NCI-H128 (cell line): ENCODE data around the gene MAGIX.
A peak's percentile ranks its signal among the peaks of the same experiment; 100 is the strongest.
"Not testable (repeated sequence)": the region's sequence is repeated elsewhere in the genome, so short reads cannot be mapped to it uniquely, and the experiment has no call there.

ENCODE experiments used
- DNase-seq: peaks from one replicate; lab custom pipeline; 2025; ENCODE audit not compliant: unreplicated experiment; lab: John Stamatoyannopoulos, UW

MAGIX gene

DNA sequence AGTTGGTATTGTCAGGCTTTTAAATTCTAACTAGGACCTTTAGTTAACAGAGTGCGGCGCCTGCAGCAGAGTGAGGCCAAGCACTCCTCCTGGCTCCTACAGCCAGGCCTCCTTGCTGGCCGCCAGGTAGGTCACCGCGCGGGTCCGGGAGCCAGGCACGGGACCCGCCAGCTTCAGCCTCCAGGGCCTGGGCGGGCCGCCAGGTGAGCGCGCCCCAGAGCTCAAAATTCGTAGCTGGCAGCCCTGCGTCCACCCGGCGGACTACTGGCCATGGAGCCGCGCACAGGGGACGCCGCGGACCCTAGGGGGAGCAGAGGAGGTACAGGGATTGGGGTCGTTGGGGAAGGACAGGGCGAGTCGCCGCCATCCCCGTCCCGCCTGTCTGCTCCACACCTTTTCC is at the start of gene MAGIX:
Gene MAGIX, plus strand, starts transcription at position 139 of the 400 bp plus-strand sequence. Its CDS starts 132 bp downstream, at position 271.
- no peak for DNase-seq

GRCh38 chrX:49116076-49116475 is 46.5 kb upstream of the MAGIX start:
- DNase-seq, result no peak

DNA sequence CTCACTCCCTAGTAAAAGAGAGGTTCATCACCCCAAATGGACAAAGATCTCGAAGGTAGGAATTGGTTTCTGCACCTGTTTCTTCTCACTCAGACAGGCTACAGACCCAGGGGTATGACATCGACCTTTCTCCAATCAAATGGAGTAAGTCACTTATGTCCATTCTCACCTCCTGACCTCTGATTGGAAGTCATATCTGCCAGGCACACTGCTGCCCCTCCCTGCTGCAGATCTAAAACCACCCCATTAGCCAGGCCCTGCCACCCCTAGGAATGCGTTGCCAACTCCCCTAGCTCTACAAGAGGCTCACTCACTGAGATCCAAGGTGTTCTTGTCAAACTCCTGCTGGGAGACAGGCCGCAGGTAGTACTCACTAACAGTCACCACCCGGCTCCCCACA is 45.8 kb upstream of the MAGIX start:
- no peak for DNase-seq

- no peak for DNase-seq
Measured at GRCh38 chrX:49117581-49117980, 45.0 kb upstream of the MAGIX start.

- no peak for DNase-seq
Measured at GRCh38 chrX:49120091-49120490, 42.5 kb upstream of the MAGIX start.

DNA sequence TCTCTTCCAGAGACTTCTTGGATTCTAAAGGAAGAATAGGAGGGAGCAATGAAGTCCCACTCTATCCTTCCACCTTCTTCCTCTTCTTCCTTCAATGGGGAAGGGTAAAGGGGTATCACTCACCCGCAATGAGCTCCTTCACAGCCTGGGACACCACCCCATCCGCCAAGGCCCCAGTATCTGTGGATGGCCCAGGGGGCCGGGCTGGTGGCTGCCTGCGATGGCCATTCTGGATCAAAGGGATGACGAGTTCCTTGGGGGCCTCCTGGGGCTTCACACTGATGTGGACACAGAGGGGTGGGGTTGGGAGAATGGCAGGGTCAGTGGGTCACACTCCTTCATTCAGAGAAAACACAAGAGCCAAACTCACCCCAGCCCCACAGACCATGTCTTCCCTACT is 40.1 kb upstream of the MAGIX start:
- DNase-seq, result no peak

- not testable (repeated sequence) for DNase-seq
Measured at GRCh38 chrX:49127742-49128258, 34.8 kb upstream of the MAGIX start.

DNA sequence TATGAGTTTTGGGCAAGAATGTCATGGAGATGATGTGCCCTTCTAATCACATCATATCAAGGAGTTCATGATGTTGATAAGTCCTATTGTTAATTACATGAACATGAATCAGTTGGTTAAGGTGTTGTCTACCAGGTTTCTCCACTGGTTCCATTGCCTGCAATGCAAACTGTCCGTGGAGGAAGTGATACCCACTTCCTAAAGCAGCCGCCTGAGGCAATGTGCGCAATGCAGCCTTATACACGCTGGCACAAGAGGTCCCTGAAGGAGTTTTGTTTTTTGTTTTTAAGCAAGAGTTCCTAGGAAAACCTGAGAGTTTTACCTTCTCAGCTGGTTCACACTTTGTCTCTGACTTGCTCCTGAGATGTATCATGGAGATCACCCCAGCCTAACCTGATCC is 33.1 kb upstream of the MAGIX start:
- DNase-seq, result no peak

- not testable (repeated sequence) for DNase-seq
Measured at GRCh38 chrX:49132275-49132674, 30.3 kb upstream of the MAGIX start.

GRCh38 chrX:49133759-49134158 is 28.8 kb upstream of the MAGIX start:
- no peak for DNase-seq

DNA sequence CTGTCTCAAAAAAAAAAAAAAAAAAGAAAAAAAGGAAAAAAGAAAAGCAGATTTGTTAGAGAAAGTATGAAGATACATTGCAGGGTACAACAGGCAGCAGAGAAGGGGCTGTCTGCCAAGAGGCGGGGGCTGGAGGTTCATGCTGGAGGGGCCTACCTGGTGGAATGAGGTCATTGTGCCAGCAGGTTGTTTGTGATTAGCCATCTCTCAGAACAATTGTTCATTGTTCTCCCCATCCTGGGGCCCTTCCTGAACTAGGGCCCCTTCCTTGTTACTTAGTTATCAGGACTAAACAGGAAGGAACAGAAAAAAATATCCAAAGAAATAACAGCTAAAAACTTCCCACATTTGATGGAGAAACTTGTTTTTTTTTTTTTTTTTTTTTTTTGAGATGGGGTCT is 25.1 kb upstream of the MAGIX start:
- no peak for DNase-seq

- no peak for DNase-seq
Measured at GRCh38 chrX:49139713-49140112, 22.8 kb upstream of the MAGIX start.

- not testable (repeated sequence) for DNase-seq
Measured at GRCh38 chrX:49142264-49142663, 20.3 kb upstream of the MAGIX start.

- DNase-seq, result not testable (repeated sequence)
Measured at GRCh38 chrX:49143154-49143553, 19.4 kb upstream of the MAGIX start.

- no peak for DNase-seq
Measured at GRCh38 chrX:49147282-49147681, 15.3 kb upstream of the MAGIX start.

- no peak for DNase-seq
Measured at GRCh38 chrX:49147936-49148335, 14.6 kb upstream of the MAGIX start.

DNA sequence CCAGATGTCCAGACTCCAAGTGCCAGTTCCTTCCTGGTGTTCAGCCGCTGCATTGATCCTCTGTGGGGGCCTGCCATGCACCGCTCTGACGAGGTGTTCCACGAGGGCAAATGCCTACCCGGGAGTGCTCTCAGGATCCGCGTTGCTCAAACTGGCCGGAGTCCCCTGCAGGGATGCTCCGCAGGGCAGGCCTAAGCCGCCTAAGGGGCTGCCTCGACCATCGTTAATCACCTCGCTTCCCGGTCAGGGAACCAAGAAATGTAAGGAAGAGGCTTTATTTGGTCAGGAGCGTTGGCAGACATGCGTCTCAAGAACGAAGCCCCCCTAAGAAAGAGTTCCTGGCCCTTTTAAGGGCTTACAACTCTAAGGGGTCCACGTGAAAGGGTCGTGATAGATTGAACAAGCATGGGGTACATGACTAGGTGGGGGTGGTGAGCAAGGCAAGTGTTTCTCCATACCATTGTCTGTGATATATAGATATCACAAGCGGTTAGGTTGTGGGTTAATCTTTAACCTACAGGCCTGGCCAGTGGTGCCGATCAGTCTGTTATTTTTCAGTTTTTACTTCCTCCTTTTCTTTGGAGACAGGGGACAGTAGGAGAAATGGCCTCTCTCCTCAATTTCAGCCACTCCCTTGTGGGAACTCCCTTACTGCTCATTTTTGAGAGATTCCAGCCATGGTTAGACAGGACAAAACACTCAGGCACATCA is 14.0 kb upstream of the MAGIX start:
- not testable (repeated sequence) for DNase-seq

- DNase-seq, result not testable (repeated sequence)
Measured at GRCh38 chrX:49149291-49149690, 13.3 kb upstream of the MAGIX start.

GRCh38 chrX:49153467-49153866 is 9.1 kb upstream of the MAGIX start:
- no peak for DNase-seq

DNA sequence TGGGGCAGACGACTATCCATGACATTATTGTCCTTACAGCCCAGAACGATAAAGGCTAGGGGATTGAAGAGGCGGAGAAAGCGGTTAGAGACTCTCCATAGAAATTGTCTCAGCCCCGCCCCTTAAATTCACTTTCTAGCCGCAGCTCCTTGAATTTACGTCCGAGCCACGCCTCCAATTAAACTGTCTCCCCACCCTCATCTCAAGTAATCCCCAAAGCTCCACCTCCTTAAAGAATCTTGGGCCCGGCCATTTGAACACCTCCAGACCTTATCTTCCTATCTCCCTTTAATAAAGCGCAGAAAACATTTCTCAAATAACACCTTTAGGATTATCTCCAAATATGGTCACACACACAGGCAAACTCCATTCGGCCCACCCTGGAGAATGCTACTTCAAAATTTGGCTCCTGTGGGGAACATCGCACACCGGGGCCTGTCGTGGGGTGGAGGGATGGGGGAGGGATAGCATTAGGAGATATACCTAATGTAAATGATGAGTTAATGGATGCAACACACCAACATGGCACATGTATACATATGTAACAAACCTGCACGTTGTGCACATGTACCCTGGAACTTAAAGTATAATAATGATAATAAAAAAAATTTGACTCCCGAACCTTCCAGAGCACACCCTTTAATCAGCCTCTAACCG is 7.2 kb upstream of the MAGIX start:
- DNase-seq, result peak; percentile 41

GRCh38 chrX:49155900-49156837 is 6.4 kb upstream of the MAGIX start:
- peak; percentile 61 for DNase-seq
